ENCODE results near the gene HYAL3. TPM values are rescaled to one million over a fixed set of nuclear protein-coding genes. Genes with fewer than 3 reads are reported as not detected.
A peak's percentile ranks its signal among the peaks of the same experiment; 100 is the strongest.

Gene HYAL3
- total and polyA plus RNA-seq, 10 of the 15 experiments (the other 5 are each of a cell fraction or from before 2014, with no cell fraction given), result 0.37 to 4.2 (median 2.8) TPM

- Histone ChIP-seq H3K9ac (ENCODE audit: control insufficient read depth, insufficient read depth, low read length) (no peak overlapping the region), H3K9me3 (replicated peaks; ENCODE audit: control insufficient read depth, insufficient read depth, low read length) (no peaks in the 10 kb centered on the region), H3K4me1 (ENCODE audit: control insufficient read depth, insufficient read depth, low read length) (peaks cover 5% of the 10 kb centered on the region), H3K36me3 (ENCODE audit: control insufficient read depth in 2 of 2, insufficient read depth in 2 of 2, low read length in 1 of 2) (no peaks in the 10 kb centered on the region), H4K20me1 (ENCODE audit: control insufficient read depth, insufficient read depth) (no peaks in the 10 kb centered on the region), H3K27ac (ENCODE audit: control insufficient read depth, insufficient read depth) (no peak overlapping the region), H2AFZ (ENCODE audit: control insufficient read depth, low read depth, low read length) (no peak overlapping the region), H3K79me2 (ENCODE audit: control insufficient read depth, insufficient read depth, low read length) (no peaks in the 10 kb centered on the region), H3K4me3 (no peak overlapping the region), H3K4me2 (ENCODE audit: control insufficient read depth, insufficient read depth) (no peak overlapping the region), H3K27me3 (replicated peaks in 1 of 2; ENCODE audit: control insufficient read depth in 2 of 2, insufficient read depth in 2 of 2, low read length in 1 of 2) (peaks cover 0 to 4% of the 10 kb centered on the region in 2 experiments; a peak in 1 of 4 replicates)
- DNase-seq (ENCODE audit: low read depth, low spot score) (no peak), ATAC-seq (no peak), FAIRE-seq (no peak)
- in situ Hi-C loops (cut with MboI), result no loop called here
- BruUV-seq (replicated peaks), result no TSS peak
- intact Hi-C loops (cut with micrococcal nuclease; ENCODE audit: unreplicated experiment), result no loop called here
- WGBS (ENCODE audit: insufficient coverage, insufficient replicate concordance, low lambda C conversion rate, missing lambda C conversion rate), result 33% methylated on average over 3 of the region's 3 CpGs
- SMC1A ChIA-PET (ENCODE audit: uncharacterized antibody, unreplicated experiment), result no interaction called here
- CTCF ChIA-PET, result interaction anchor here (1.8 kb wide), 1 partner anchor 22 kb away, joined by 6 read pairs; no protein-coding TSS in a partner anchor
- RAD21 ChIA-PET (ENCODE audit: unreplicated experiment), result no interaction called here
- POLR2A ChIA-PET, result no interaction called here
- TF ChIP-seq YBX1 (IDR thresholded peaks at IDR 0.05) (no peak), FOXK2 (IDR thresholded peaks at IDR 0.05) (no peak), NR2F1 (conservative IDR thresholded peaks at IDR 0.05) (no peak), EZH2 (IDR thresholded peaks at IDR 0.05; ENCODE audit: borderline replicate concordance, control insufficient read depth, low read depth, low read length) (no peak), TCF7 (IDR thresholded peaks at IDR 0.05; ENCODE audit: borderline replicate concordance) (no peak), CUX1 (IDR thresholded peaks at IDR 0.05; ENCODE audit: insufficient replicate concordance, low read depth, low read length) (no peak), PKNOX1 (IDR thresholded peaks at IDR 0.05) (no peak), SMAD1 (IDR thresholded peaks at IDR 0.05; ENCODE audit: low read depth, partially characterized antibody) (no peak), ATF2 (IDR thresholded peaks at IDR 0.05; ENCODE audit: low read length) (no peak), BCL3 (IDR thresholded peaks at IDR 0.05; ENCODE audit: borderline replicate concordance, insufficient read depth, low read depth, low read length, poor library complexity, severe bottlenecking) (peak; percentile 97), PBX3 (IDR thresholded peaks at IDR 0.05; ENCODE audit: insufficient replicate concordance, low read depth, low read length) (peak; percentile 4)
These were observed 30.9 kb downstream of the HYAL3 start for GRCh38 chr3:50268276-50268675.

Measured in GM12878 (cell line).